Karpas-422 (cell line): ENCODE data around the gene RPL28. TPM values are rescaled to one million over a fixed set of nuclear protein-coding genes. Genes with fewer than 3 reads are reported as not detected.

ENCODE experiments used
- DNase-seq: peaks from one replicate; pipeline ENCODE4 v3.0.0-alpha.2; 2015
- H2AFZ ChIP-seq: fragments of 200-600 bp; sonication (generic); 2 replicates; pipeline ENCODE4 v1.6.1; 2014; ENCODE audit warnings: antibody characterized with exemption, low read length, mixed read lengths
- H3K27ac ChIP-seq: fragments of 200-600 bp; sonication (generic); 2 replicates; pipeline ENCODE4 v1.5.1; 2014; ENCODE audit warnings: mild to moderate bottlenecking, low read length, moderate library complexity
- H3K27me3 ChIP-seq: fragments of 200-600 bp; sonication (generic); 2 replicates; pipeline ENCODE4 v1.6.1; 2014; ENCODE audit warnings: low read length, mixed read lengths
- H3K36me3 ChIP-seq: fragments of 200-600 bp; sonication (generic); 2 replicates; pipeline ENCODE4 v1.6.1; 2014; ENCODE audit warnings: low read length, mixed read lengths; ENCODE audit not compliant: insufficient read depth
- H3K4me1 ChIP-seq: fragments of 200-600 bp; sonication (generic); 2 replicates; pipeline ENCODE4 v1.6.1; 2014; ENCODE audit warnings: mild to moderate bottlenecking, low read length, mixed read lengths
- H3K4me2 ChIP-seq: fragments of 200-600 bp; sonication (generic); 2 replicates; pipeline ENCODE4 v1.6.1; 2014; ENCODE audit warnings: low read length, low read depth, mild to moderate bottlenecking; ENCODE audit not compliant: poor library complexity, severe bottlenecking
- H3K4me3 ChIP-seq: fragments of 200-600 bp; sonication (generic); 2 replicates; pipeline ENCODE4 v1.5.1; 2014; ENCODE audit warnings: mild to moderate bottlenecking, antibody characterized with exemption, low read length, mixed read lengths
- H3K79me2 ChIP-seq: fragments of 200-600 bp; sonication (generic); 2 replicates; pipeline ENCODE4 v1.6.1; 2014; ENCODE audit warnings: mild to moderate bottlenecking, low read length, mixed read lengths
- H3K9ac ChIP-seq: fragments of 200-600 bp; sonication (generic); 2 replicates; pipeline ENCODE4 v1.6.0; 2014; ENCODE audit warnings: low read length
- H3K9me2 ChIP-seq: fragments of 200-600 bp; sonication (generic), shearing (Covaris generic); replicated peaks from 2 replicates; pipeline ENCODE4 v1.6.0; 2014; ENCODE audit warnings: mild to moderate bottlenecking, low read length, moderate library complexity; ENCODE audit not compliant: insufficient read depth
- H3K9me3 ChIP-seq: fragments of 300-700, 200-600 bp; sonication (generic); 2 replicates; pipeline ENCODE4 v1.6.1; 2014; ENCODE audit warnings: low read length, mixed read lengths
- H4K20me1 ChIP-seq: fragments of 200-600 bp; sonication (generic); 2 replicates; pipeline ENCODE4 v1.6.1; 2014; ENCODE audit warnings: mild to moderate bottlenecking, antibody characterized with exemption, low read length, low read depth; ENCODE audit not compliant: insufficient read depth
- total RNA-seq: library from RNA; depleted of rRNA; stranded (reverse); fragments of >200 nt; shearing (Covaris generic); gene quantifications from 2 replicates; pipeline ENCODE4 v1.2.3, GENCODE V29; 2014; ENCODE audit warnings: low replicate concordance

RPL28 gene
- total RNA-seq, 1 experiment from 2014 or later: 959 TPM

DNA sequence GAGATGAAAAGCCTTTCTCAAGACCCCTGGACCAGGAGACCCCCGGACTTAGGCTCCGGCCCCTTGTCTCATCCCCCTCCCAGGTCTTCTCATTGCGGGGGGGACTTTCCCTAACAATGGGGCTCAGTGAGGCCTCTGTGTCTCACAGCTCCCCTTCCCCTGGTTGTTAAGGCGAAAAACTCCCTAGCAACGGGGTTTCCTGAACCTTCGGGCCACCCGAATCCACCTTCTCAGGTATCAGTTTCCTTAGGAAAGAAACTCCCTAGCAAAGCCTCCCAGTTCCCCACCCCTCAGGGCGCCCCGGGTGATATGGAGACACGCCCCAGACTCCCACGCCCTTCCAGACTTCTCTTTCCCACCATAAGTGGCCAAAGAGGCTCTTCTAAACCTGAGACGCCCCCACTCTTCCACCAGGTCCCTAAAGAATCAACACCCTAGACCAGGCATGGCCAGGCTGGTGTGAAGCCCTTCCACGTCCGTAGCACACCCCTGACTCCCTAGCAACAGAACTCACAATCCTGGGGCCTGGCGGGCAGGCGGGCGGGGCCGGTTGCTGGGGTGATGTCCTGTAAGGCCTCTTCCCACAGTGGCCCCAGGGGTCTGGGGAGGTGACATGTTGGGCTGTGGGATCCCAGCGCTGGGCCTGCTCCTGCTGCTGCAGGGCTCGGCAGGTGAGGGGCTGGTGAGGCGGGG is 9.3 kb upstream of the RPL28 start, which contains the start of gene TMEM190:
TMEM190 (plus strand) TSS at position 586 of the 693 bp plus-strand sequence; CDS start at position 614, 28 bp downstream.
- H2AFZ ChIP-seq: no peak within 1 kb of the TSS
- H3K79me2 ChIP-seq: no peaks in the 10 kb centered on the region
- no peaks in the 10 kb centered on the region for H3K9me3 ChIP-seq
- DNase-seq: no peak
- H4K20me1 ChIP-seq: peaks cover 19% of the 10 kb centered on the region; the same call in 1 of the 2 replicates
- no peak within 1 kb of the TSS for H3K9ac ChIP-seq
- H3K9me2 ChIP-seq: no peaks in the 10 kb centered on the region
- H3K36me3 ChIP-seq: no peaks in the 10 kb centered on the region
- H3K27ac ChIP-seq: no peak within 1 kb of the TSS
- no peaks in the 10 kb centered on the region for H3K27me3 ChIP-seq
- peaks cover 12% of the 10 kb centered on the region for H3K4me1 ChIP-seq
- no peak within 1 kb of the TSS for H3K4me2 ChIP-seq
- H3K4me3 ChIP-seq: no peak within 1 kb of the TSS

DNA sequence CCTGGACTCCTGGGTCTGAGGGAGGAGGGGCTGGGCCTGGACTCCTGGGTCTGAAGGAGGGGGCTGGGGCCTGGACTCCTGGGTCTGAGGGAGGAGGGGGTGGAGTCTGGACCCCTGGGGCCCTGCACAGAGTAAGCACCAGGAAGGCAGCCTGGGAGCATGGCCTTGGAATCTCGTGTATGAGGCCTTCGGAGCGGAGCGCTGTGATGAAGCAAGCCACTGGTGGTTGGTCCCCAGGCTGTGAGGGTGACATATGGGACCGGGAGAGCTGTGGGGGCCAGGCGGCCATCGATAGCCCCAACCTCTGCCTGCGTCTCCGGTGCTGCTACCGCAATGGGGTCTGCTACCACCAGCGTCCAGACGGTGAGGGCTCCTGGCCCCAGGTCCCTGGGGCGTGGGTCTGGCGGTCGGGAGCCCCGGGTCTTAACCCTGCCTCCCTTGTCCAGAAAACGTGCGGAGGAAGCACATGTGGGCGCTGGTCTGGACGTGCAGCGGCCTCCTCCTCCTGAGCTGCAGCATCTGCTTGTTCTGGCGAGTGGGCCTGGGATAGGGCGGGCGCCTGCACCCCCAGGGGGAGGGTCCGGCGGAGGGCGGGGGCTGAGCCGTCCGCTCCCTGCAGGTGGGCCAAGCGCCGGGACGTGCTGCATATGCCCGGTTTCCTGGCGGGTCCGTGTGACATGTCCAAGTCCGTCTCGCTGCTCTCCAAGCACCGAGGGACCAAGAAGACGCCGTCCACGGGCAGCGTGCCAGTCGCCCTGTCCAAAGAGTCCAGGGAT is 8.2 kb upstream of the RPL28 start:
- peaks cover 12% of the 10 kb centered on the region for H3K4me1 ChIP-seq

DNA sequence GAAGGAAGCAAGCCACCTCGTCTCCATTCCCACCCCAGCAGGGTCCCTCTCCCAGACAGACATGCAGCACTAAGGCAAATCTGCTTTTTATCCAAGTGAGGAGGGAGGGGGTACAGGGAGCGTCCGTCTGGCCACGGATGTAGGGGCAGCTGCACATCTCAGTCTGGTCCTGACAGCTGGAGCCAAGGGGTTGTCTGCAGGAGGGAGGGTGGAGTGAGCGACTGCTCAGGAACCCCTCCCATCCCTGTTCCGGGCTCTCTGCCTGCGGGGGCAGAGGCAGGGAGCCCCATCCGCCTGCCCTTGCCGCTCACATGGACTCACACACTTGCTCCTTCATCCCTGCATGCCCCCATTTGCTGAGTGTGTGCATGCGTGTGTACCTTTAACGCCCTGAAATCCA is 6.6 kb upstream of the RPL28 start:
- Histone ChIP-seq H3K9ac (no peak overlapping the region), H3K4me3 (no peak overlapping the region), H3K27ac (no peak overlapping the region)

More for the DNA sequence above, 8.2 kb upstream of the RPL28 start:
- 0 out of 2 replicates have a peak overlapping the region, but pooled peaks have one; percentile 9 for H3K9ac ChIP-seq
- no peak overlapping the region for H2AFZ ChIP-seq
- no peaks in the 10 kb centered on the region for H3K36me3 ChIP-seq
- H3K27me3 ChIP-seq: no peaks in the 10 kb centered on the region
- no peak for DNase-seq
- no peaks in the 10 kb centered on the region for H3K9me2 ChIP-seq
- H3K9me3 ChIP-seq: no peaks in the 10 kb centered on the region
- H3K4me2 ChIP-seq: no peak overlapping the region
- no peak overlapping the region for H3K4me3 ChIP-seq
- no peak overlapping the region for H3K27ac ChIP-seq
- H3K79me2 ChIP-seq: no peaks in the 10 kb centered on the region
- H4K20me1 ChIP-seq: peaks cover 19% of the 10 kb centered on the region; the same call in 1 of the 2 replicates

DNA sequence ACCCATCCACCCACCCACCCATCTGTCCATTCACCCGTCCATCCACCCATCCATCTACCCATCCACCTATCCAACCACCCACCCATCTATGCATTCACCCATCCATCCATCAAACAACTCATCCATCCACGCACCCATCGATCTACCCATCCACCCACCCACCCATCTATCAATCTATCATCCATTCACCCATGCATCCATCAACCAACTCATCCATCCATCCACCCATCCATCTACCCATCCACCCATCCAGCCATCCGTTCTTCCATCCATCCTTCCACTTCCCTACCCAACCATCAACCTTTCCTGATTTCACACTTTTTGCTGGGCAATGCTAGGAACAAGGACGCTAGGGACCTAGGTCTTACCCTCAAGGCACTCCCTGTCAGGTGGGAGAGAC is 3.7 kb upstream of the RPL28 start:
- Histone ChIP-seq H3K9ac (no peak overlapping the region), H3K9me3 (no peaks in the 10 kb centered on the region), H3K4me2 (no peak overlapping the region), H3K36me3 (peaks cover 9% of the 10 kb centered on the region), H3K4me1 (peaks cover 40% of the 10 kb centered on the region), H3K27ac (no peak overlapping the region), H3K27me3 (no peaks in the 10 kb centered on the region), H3K9me2 (no peaks in the 10 kb centered on the region), H3K4me3 (no peak overlapping the region), H2AFZ (no peak overlapping the region), H3K79me2 (peaks cover 12% of the 10 kb centered on the region), H4K20me1 (peaks cover 30% of the 10 kb centered on the region)
- no peak for DNase-seq

More for the DNA sequence above, 6.6 kb upstream of the RPL28 start:
- Histone ChIP-seq H3K9me2 (no peaks in the 10 kb centered on the region), H3K9me3 (no peaks in the 10 kb centered on the region), H3K27me3 (no peaks in the 10 kb centered on the region), H2AFZ (no peak overlapping the region), H3K36me3 (no peaks in the 10 kb centered on the region), H3K79me2 (no peaks in the 10 kb centered on the region), H4K20me1 (peaks cover 19% of the 10 kb centered on the region; the same call in 1 of the 2 replicates), H3K4me1 (peaks cover 21% of the 10 kb centered on the region), H3K4me2 (no peak overlapping the region)
- DNase-seq: no peak

DNA sequence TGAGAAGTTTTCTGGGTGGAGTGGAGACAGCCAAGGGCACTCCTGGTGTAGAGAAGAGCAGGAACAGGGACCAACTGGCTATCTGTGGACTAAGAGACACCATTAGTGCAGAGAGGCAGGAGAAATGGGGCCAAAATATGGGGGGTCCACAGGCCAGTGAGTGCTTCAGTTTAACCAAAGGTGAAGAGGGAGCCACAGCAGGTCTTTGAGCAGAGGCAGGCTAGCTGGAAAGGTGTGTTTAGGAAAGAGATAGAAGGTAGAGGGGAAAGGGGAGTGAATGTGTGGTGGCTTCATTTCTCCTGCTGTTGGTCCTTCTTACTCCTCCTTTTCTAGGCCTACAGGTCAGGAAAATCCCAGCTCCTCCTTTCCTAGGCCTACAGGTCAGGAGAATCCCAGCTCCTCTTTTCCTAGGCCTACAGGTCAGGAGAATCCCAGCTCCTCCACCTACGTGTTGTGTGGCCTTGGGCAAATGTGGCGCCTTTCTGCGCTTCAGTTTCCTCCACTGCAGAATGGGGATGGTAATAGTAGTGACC is 3.1 kb upstream of the RPL28 start:
- Histone ChIP-seq H2AFZ (no peak overlapping the region), H3K9me2 (no peaks in the 10 kb centered on the region), H3K36me3 (peaks cover 14% of the 10 kb centered on the region), H3K27me3 (no peaks in the 10 kb centered on the region), H3K27ac (no peak overlapping the region), H3K4me3 (peak overlapping the region; percentile 64), H3K79me2 (peaks cover 17% of the 10 kb centered on the region), H3K9ac (peak overlapping the region; percentile 66), H3K4me2 (peak overlapping the region; percentile 70), H3K9me3 (no peaks in the 10 kb centered on the region), H4K20me1 (peaks cover 34% of the 10 kb centered on the region), H3K4me1 (peaks cover 44% of the 10 kb centered on the region)
- DNase-seq: no peak

DNA sequence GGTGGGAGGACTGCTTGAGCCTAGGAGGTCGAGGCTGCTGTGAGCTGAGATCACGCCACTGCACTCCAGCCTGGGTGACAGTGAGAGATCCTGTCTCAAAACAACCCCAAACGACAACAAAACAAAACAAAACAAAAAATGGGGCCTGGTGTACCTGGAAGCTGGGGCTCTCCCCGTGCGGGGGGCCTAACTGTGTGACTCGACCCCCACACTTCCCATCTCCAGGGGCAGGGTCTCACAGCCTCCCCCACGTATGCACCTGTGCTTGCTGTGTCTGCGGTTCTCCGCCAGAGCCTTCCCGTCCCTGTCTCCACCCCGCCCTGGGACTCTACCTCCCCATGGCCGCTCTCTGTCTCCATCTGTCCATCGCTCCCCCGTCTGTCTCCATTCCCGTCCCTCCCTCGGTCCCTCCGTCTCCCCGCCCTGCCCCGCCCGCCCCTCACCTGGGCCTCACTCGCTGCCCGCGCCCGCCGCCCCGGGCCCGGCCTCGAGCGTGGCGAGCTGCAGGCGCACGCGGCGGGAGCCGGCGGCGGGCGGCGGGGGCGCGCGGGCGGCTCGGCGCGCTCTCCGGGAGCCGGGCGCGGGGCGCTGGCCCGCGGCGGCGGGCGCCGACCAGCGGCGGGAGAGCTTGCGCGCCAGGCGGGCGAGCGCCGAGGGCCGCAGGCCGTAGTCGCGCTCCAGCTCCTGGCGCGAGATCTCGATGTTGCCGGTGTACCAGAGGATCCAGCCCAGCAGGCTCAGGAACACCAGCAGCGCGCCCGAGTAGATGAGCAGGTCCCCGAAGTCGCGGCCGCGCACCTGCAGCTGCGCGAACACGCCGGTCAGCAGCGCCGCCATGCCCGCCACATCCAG is 2.2 kb upstream of the RPL28 start:
- DNase-seq: peak; percentile 93
- H3K9me2 ChIP-seq: no peaks in the 10 kb centered on the region
- H3K36me3 ChIP-seq: peaks cover 23% of the 10 kb centered on the region
- H3K9me3 ChIP-seq: no peaks in the 10 kb centered on the region
- 0 out of 2 replicates have a peak overlapping the region, but pooled peaks have one; percentile 58 for H2AFZ ChIP-seq
- H4K20me1 ChIP-seq: peaks cover 37% of the 10 kb centered on the region
- peak overlapping the region; percentile 99 for H3K4me3 ChIP-seq
- peaks cover 39% of the 10 kb centered on the region for H3K4me1 ChIP-seq
- peak overlapping the region; percentile 83 for H3K9ac ChIP-seq
- no peaks in the 10 kb centered on the region for H3K27me3 ChIP-seq
- peaks cover 17% of the 10 kb centered on the region for H3K79me2 ChIP-seq
- H3K27ac ChIP-seq: peak overlapping the region; percentile 35; the same call in 1 of the 2 replicates
- H3K4me2 ChIP-seq: peak overlapping the region; percentile 92

DNA sequence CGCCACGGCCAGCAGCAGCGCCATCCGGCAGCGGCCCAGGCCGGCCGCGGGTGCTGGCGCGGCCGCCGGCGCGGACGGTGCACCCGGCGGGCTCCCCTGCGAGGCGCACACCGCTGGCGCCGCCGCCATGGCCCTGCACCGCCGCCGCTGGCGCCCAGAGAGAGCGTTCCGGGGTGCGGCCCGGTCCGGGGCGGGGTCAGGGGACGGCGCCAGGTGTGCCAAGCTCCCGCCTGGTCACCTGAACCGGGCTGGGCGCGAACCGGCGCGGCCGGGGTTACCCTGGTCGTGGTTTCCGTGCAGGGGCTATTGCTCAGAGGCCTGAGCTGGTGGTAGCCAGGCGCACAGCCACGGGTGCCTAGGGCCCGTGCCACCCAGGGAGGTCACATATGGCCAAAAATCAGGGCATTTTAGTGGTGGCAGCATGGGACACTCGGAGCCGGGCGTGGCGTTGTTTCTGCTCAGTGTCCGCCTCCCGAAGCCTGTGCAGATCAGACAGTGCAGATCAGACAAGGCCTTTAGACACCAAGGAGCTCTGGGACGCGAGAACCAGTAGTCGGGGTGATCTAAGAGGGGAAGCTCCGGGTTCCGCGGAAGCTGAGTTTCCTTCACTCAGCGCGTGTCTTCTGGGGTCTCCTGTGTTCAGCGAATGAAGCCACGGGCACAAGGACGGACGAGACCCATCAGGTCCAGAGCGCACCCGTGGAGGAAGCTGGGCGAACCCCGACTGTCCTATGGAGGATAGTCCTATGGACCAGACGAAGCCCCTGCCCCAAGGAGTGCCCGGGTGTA is 1.4 kb upstream of the RPL28 start, which contains the start of gene TMEM238:
TMEM238 (minus strand) TSS at position 162 of the 789 bp plus-strand sequence; CDS start at position 129, 33 bp downstream.
- Histone ChIP-seq H2AFZ (peak within 1 kb of the TSS; percentile 58; the same call in 1 of the 2 replicates), H3K9ac (peak within 1 kb of the TSS; percentile 83)

More for the DNA sequence above, 1.4 kb upstream of the RPL28 start, which contains the start of gene TMEM238:
- peak within 1 kb of the TSS; percentile 99 for H3K4me3 ChIP-seq
- DNase-seq: peak; percentile 81
- H3K4me1 ChIP-seq: peaks cover 38% of the 10 kb centered on the region
- peaks cover 37% of the 10 kb centered on the region for H4K20me1 ChIP-seq
- H3K36me3 ChIP-seq: peaks cover 26% of the 10 kb centered on the region
- peak within 1 kb of the TSS; percentile 92 for H3K4me2 ChIP-seq
- no peaks in the 10 kb centered on the region for H3K9me2 ChIP-seq
- peak within 1 kb of the TSS; percentile 92 for H3K27ac ChIP-seq
- peaks cover 17% of the 10 kb centered on the region for H3K79me2 ChIP-seq
- no peaks in the 10 kb centered on the region for H3K9me3 ChIP-seq
- no peaks in the 10 kb centered on the region for H3K27me3 ChIP-seq
